Measurements from ENCODE around the gene FBXO28.
"Not testable (repeated sequence)": the region's sequence is repeated elsewhere in the genome, so short reads cannot be mapped to it uniquely, and the experiment has no call there.

FBXO28 gene

GRCh38 chr1:224199679-224200078, 85.8 kb downstream of the FBXO28 start:
- Histone ChIP-seq H3K4me3 (ENCODE audit: low read length) (no peak overlapping the region), H3K27me3 (ENCODE audit: control insufficient read depth, insufficient read depth, low read length) (no peaks in the 10 kb centered on the region), H3K36me3 (ENCODE audit: control insufficient read depth, insufficient read depth, low read length) (no peaks in the 10 kb centered on the region), H3K27ac (ENCODE audit: low read length) (no peak overlapping the region), H3K4me1 (ENCODE audit: control insufficient read depth, insufficient read depth, low read length) (peaks cover under 1% of the 10 kb centered on the region; the same call in 1 of the 2 replicates), H3K9me3 (ENCODE audit: control insufficient read depth, insufficient read depth, low read length) (no peaks in the 10 kb centered on the region)
- no peak for DNase-seq (ENCODE audit: low read depth, low spot score)
- no CpG with 5 or more reads among the region's 2 CpGs for WGBS (ENCODE audit: insufficient coverage, insufficient read length)

GRCh38 chr1:224201383-224201782, 87.5 kb downstream of the FBXO28 start:
- H3K4me1 ChIP-seq (ENCODE audit: control insufficient read depth, insufficient read depth, low read length) = peaks cover 1% of the 10 kb centered on the region; the same call in 1 of the 2 replicates

GRCh38 chr1:224201853-224202252, 87.9 kb downstream of the FBXO28 start:
- no CpG with 5 or more reads among the region's 4 CpGs for WGBS (ENCODE audit: insufficient coverage, insufficient read length)
- Histone ChIP-seq H3K9me3 (ENCODE audit: control insufficient read depth, insufficient read depth, low read length) (no peaks in the 10 kb centered on the region), H3K4me3 (ENCODE audit: low read length) (no peak overlapping the region), H3K27me3 (ENCODE audit: control insufficient read depth, insufficient read depth, low read length) (no peaks in the 10 kb centered on the region), H3K4me1 (ENCODE audit: control insufficient read depth, insufficient read depth, low read length) (peaks cover 1% of the 10 kb centered on the region; the same call in 1 of the 2 replicates), H3K27ac (ENCODE audit: low read length) (no peak overlapping the region), H3K36me3 (ENCODE audit: control insufficient read depth, insufficient read depth, low read length) (no peaks in the 10 kb centered on the region)
- no peak for DNase-seq (ENCODE audit: low read depth, low spot score)

More at GRCh38 chr1:224201383-224201782, 87.5 kb downstream of the FBXO28 start:
- no peak overlapping the region for H3K4me3 ChIP-seq (ENCODE audit: low read length)
- H3K36me3 ChIP-seq (ENCODE audit: control insufficient read depth, insufficient read depth, low read length) = no peaks in the 10 kb centered on the region
- H3K27me3 ChIP-seq (ENCODE audit: control insufficient read depth, insufficient read depth, low read length) = no peaks in the 10 kb centered on the region
- no peak overlapping the region for H3K27ac ChIP-seq (ENCODE audit: low read length)
- H3K9me3 ChIP-seq (ENCODE audit: control insufficient read depth, insufficient read depth, low read length) = no peaks in the 10 kb centered on the region
- no CpG with 5 or more reads among the region's 5 CpGs for WGBS (ENCODE audit: insufficient coverage, insufficient read length)
- no peak for DNase-seq (ENCODE audit: low read depth, low spot score)

- no CpG with 5 or more reads among the region's 8 CpGs for WGBS (ENCODE audit: insufficient coverage, insufficient read length)
- Histone ChIP-seq H3K4me1 (ENCODE audit: control insufficient read depth, insufficient read depth, low read length) (peaks cover 1% of the 10 kb centered on the region; the same call in 1 of the 2 replicates), H3K27ac (ENCODE audit: low read length) (no peak overlapping the region), H3K27me3 (ENCODE audit: control insufficient read depth, insufficient read depth, low read length) (no peaks in the 10 kb centered on the region), H3K4me3 (ENCODE audit: low read length) (no peak overlapping the region), H3K9me3 (ENCODE audit: control insufficient read depth, insufficient read depth, low read length) (no peaks in the 10 kb centered on the region), H3K36me3 (ENCODE audit: control insufficient read depth, insufficient read depth, low read length) (no peaks in the 10 kb centered on the region)
- no peak for DNase-seq (ENCODE audit: low read depth, low spot score)
Measured at GRCh38 chr1:224203243-224204016, 89.5 kb downstream of the FBXO28 start.

- no CpG with 5 or more reads among the region's 4 CpGs for WGBS (ENCODE audit: insufficient coverage, insufficient read length)
- no peak for DNase-seq (ENCODE audit: low read depth, low spot score)
- H3K36me3 ChIP-seq (ENCODE audit: control insufficient read depth, insufficient read depth, low read length) = no peaks in the 10 kb centered on the region
- H3K27me3 ChIP-seq (ENCODE audit: control insufficient read depth, insufficient read depth, low read length) = no peaks in the 10 kb centered on the region
- no peaks in the 10 kb centered on the region for H3K9me3 ChIP-seq (ENCODE audit: control insufficient read depth, insufficient read depth, low read length)
- H3K27ac ChIP-seq (ENCODE audit: low read length) = no peak overlapping the region
- peaks cover 1% of the 10 kb centered on the region; the same call in 1 of the 2 replicates for H3K4me1 ChIP-seq (ENCODE audit: control insufficient read depth, insufficient read depth, low read length)
- H3K4me3 ChIP-seq (ENCODE audit: low read length) = no peak overlapping the region
Measured at GRCh38 chr1:224205438-224205840, 91.5 kb downstream of the FBXO28 start.

- not testable (repeated sequence) for H3K4me3 ChIP-seq (ENCODE audit: low read length); H3K9me3 ChIP-seq (ENCODE audit: control insufficient read depth, insufficient read depth, low read length); H3K4me1 ChIP-seq (ENCODE audit: control insufficient read depth, insufficient read depth, low read length); H3K27ac ChIP-seq (ENCODE audit: low read length); DNase-seq (ENCODE audit: low read depth, low spot score); H3K36me3 ChIP-seq (ENCODE audit: control insufficient read depth, insufficient read depth, low read length); H3K27me3 ChIP-seq (ENCODE audit: control insufficient read depth, insufficient read depth, low read length)
- no CpG with 5 or more reads among the region's 10 CpGs for WGBS (ENCODE audit: insufficient coverage, insufficient read length)
Measured at GRCh38 chr1:224205931-224206538, 92.1 kb downstream of the FBXO28 start.

- Histone ChIP-seq H3K27ac (ENCODE audit: low read length) (no peak overlapping the region), H3K36me3 (ENCODE audit: control insufficient read depth, insufficient read depth, low read length) (no peaks in the 10 kb centered on the region), H3K4me3 (ENCODE audit: low read length) (no peak overlapping the region), H3K9me3 (ENCODE audit: control insufficient read depth, insufficient read depth, low read length) (no peaks in the 10 kb centered on the region), H3K27me3 (ENCODE audit: control insufficient read depth, insufficient read depth, low read length) (no peaks in the 10 kb centered on the region), H3K4me1 (ENCODE audit: control insufficient read depth, insufficient read depth, low read length) (peaks cover 10% of the 10 kb centered on the region)
- no peak for DNase-seq (ENCODE audit: low read depth, low spot score)
- WGBS (ENCODE audit: insufficient coverage, insufficient read length) = no CpG with 5 or more reads among the region's 4 CpGs
Measured at GRCh38 chr1:224211206-224211962, 97.5 kb downstream of the FBXO28 start.

Measured in iPS DF 6.9 (cell line).